Natural killer cell treated with Interleukin-12 subunit alpha and Interleukin-12 subunit beta and Interleukin-15 and Interleukin-18, amount 100 ng/mL, for 72 hours (primary cell): ENCODE results near the gene HUWE1. TPM values are rescaled to one million over a fixed set of nuclear protein-coding genes. Genes with fewer than 3 reads are reported as not detected.

Experiments
- ATAC-seq, 2 donors: fragments of 150-1000 bp; cut with Tn5 transposase in 1 of 2; sonication (Bioruptor Pico), chemical (Tn5 transposase) in 1 of 2; 2 replicates each; pipeline ENCODE4 v1.10.0; 2021
- DNase-seq: peaks from one replicate; pipeline ENCODE4 v3.0.0; 2022; ENCODE audit warnings: low spot score
- H3K27ac Mint-ChIP-seq, 2 donors: 1 replicate in 1 of 2; 2 replicates in 1 of 2; pipeline ENCODE4 v1.8.0; 2022; ENCODE audit warnings: mixed read lengths in 2 of 2, mild to moderate bottlenecking in 1 of 2, moderate library complexity in 1 of 2
- H3K27me3 Mint-ChIP-seq, 2 donors: 1 replicate in 1 of 2; 2 replicates in 1 of 2; pipeline ENCODE4 v1.8.0; 2022; ENCODE audit warnings: mixed read lengths in 2 of 2
- H3K36me3 Mint-ChIP-seq: one replicate; pipeline ENCODE4 v1.8.0; 2022; ENCODE audit warnings: mixed read lengths
- H3K4me1 Mint-ChIP-seq, 2 donors: 1 replicate in 1 of 2; 2 replicates in 1 of 2; pipeline ENCODE4 v1.8.0; 2022; ENCODE audit warnings: low read depth in 2 of 2, mixed read lengths in 2 of 2, mild to moderate bottlenecking in 1 of 2
- H3K4me3 Mint-ChIP-seq: one replicate; pipeline ENCODE4 v1.8.0; 2022; ENCODE audit warnings: mixed read lengths
- H3K9me3 Mint-ChIP-seq: 2 replicates; pipeline ENCODE4 v1.8.0; 2022; ENCODE audit warnings: mixed read lengths
- total RNA-seq, 2 donors: library from RNA; stranded (reverse); gene quantifications; one replicate each; pipeline ENCODE4 v1.2.3, GENCODE V29; 2022

HUWE1 gene
- total RNA-seq, 2 donors from 2014 or later: 574 to 813 TPM

- Mint-ChIP-seq H3K27me3 (peaks cover 0 to 2% of the 10 kb centered on the region in 2 donors), H3K9me3 (no peaks in the 10 kb centered on the region), H3K36me3 (peaks cover 29% of the 10 kb centered on the region), H3K4me1 (peaks cover 10 to 13% of the 10 kb centered on the region in 2 donors), H3K4me3 (no peak overlapping the region), H3K27ac (peak overlapping the region in 1 of 2 donors; percentile 6)
- ATAC-seq: no peak
- no peak for DNase-seq
Measured at GRCh38 chrX:53621418-53621986, 65.0 kb downstream of the HUWE1 start.

- Mint-ChIP-seq H3K9me3 (no peaks in the 10 kb centered on the region), H3K27ac (peak overlapping the region in 1 of 2 donors; percentile 53), H3K4me1 (peaks cover 7 to 12% of the 10 kb centered on the region in 2 donors), H3K27me3 (peaks cover 0 to 2% of the 10 kb centered on the region in 2 donors), H3K4me3 (no peak overlapping the region), H3K36me3 (peaks cover 31% of the 10 kb centered on the region)
- ATAC-seq: no peak
- DNase-seq: no peak
Measured at GRCh38 chrX:53616946-53617345, 69.6 kb downstream of the HUWE1 start.

GRCh38 chrX:53606456-53606855, 80.1 kb downstream of the HUWE1 start:
- H3K9me3 Mint-ChIP-seq: no peaks in the 10 kb centered on the region
- ATAC-seq: no peak
- DNase-seq: no peak
- H3K4me3 Mint-ChIP-seq: no peak overlapping the region
- H3K36me3 Mint-ChIP-seq: peaks cover 21% of the 10 kb centered on the region
- H3K4me1 Mint-ChIP-seq: peaks cover 6 to 9% of the 10 kb centered on the region in 2 donors
- H3K27me3 Mint-ChIP-seq: peaks cover 0 to 2% of the 10 kb centered on the region in 2 donors
- H3K27ac Mint-ChIP-seq: no peak overlapping the region

GRCh38 chrX:53605004-53605403, 81.5 kb downstream of the HUWE1 start:
- no peak overlapping the region for H3K27ac Mint-ChIP-seq
- DNase-seq: no peak
- peaks cover 6 to 9% of the 10 kb centered on the region in 2 donors for H3K4me1 Mint-ChIP-seq
- no peak for ATAC-seq
- peaks cover 21% of the 10 kb centered on the region for H3K36me3 Mint-ChIP-seq
- H3K4me3 Mint-ChIP-seq: no peak overlapping the region
- no peaks in the 10 kb centered on the region for H3K9me3 Mint-ChIP-seq
- H3K27me3 Mint-ChIP-seq: peaks cover 0 to 2% of the 10 kb centered on the region in 2 donors

- no peak for ATAC-seq
- no peak for DNase-seq
- no peak overlapping the region for H3K4me3 Mint-ChIP-seq
- peaks cover 7 to 11% of the 10 kb centered on the region in 2 donors for H3K4me1 Mint-ChIP-seq
- H3K27ac Mint-ChIP-seq: peak overlapping the region in 1 of 2 donors; percentile 39
- peaks cover 0 to 3% of the 10 kb centered on the region in 2 donors for H3K27me3 Mint-ChIP-seq
- H3K36me3 Mint-ChIP-seq: peaks cover 21% of the 10 kb centered on the region
- H3K9me3 Mint-ChIP-seq: no peaks in the 10 kb centered on the region
Measured at GRCh38 chrX:53599781-53600396, 86.6 kb downstream of the HUWE1 start.

- Mint-ChIP-seq H3K36me3 (peaks cover 29% of the 10 kb centered on the region), H3K27me3 (peaks cover 0 to 3% of the 10 kb centered on the region in 2 donors), H3K4me3 (no peak overlapping the region), H3K27ac (peak overlapping the region in 1 of 2 donors; percentile 10), H3K4me1 (peaks cover 7 to 11% of the 10 kb centered on the region in 2 donors), H3K9me3 (no peaks in the 10 kb centered on the region)
- DNase-seq: no peak
- ATAC-seq: no peak
Measured at GRCh38 chrX:53598169-53598568, 88.3 kb downstream of the HUWE1 start.

- no peak for DNase-seq
- peaks cover 35% of the 10 kb centered on the region for H3K36me3 Mint-ChIP-seq
- no peaks in the 10 kb centered on the region for H3K9me3 Mint-ChIP-seq
- no peak overlapping the region for H3K27ac Mint-ChIP-seq
- H3K27me3 Mint-ChIP-seq: peaks cover 0 to 7% of the 10 kb centered on the region in 2 donors
- no peak overlapping the region for H3K4me3 Mint-ChIP-seq
- ATAC-seq: no peak
- H3K4me1 Mint-ChIP-seq: peaks cover 12 to 16% of the 10 kb centered on the region in 2 donors
Measured at GRCh38 chrX:53595266-53595810, 91.2 kb downstream of the HUWE1 start.

- DNase-seq: no peak
- no peaks in the 10 kb centered on the region for H3K9me3 Mint-ChIP-seq
- no peak overlapping the region for H3K4me3 Mint-ChIP-seq
- ATAC-seq: no peak
- no peak overlapping the region for H3K27ac Mint-ChIP-seq
- peaks cover 0 to 5% of the 10 kb centered on the region in 2 donors for H3K27me3 Mint-ChIP-seq
- H3K36me3 Mint-ChIP-seq: peaks cover 39% of the 10 kb centered on the region
- peaks cover 12 to 21% of the 10 kb centered on the region in 2 donors for H3K4me1 Mint-ChIP-seq
Measured at GRCh38 chrX:53594354-53594753, 92.2 kb downstream of the HUWE1 start.

GRCh38 chrX:53587795-53588420, 98.6 kb downstream of the HUWE1 start:
- peak; percentile 24 to 31 for ATAC-seq
- Mint-ChIP-seq H3K9me3 (no peaks in the 10 kb centered on the region), H3K4me1 (peaks cover 5 to 16% of the 10 kb centered on the region in 2 donors), H3K27ac (peak overlapping the region; percentile 40 to 54), H3K27me3 (peaks cover 0 to 5% of the 10 kb centered on the region in 2 donors), H3K36me3 (peaks cover 39% of the 10 kb centered on the region), H3K4me3 (no peak overlapping the region)
- DNase-seq: no peak

- peaks cover 0 to 14% of the 10 kb centered on the region in 2 donors for H3K4me1 Mint-ChIP-seq
- H3K9me3 Mint-ChIP-seq: no peaks in the 10 kb centered on the region
- ATAC-seq: no peak
- H3K27me3 Mint-ChIP-seq: peaks cover 0 to 4% of the 10 kb centered on the region in 2 donors
- H3K4me3 Mint-ChIP-seq: no peak overlapping the region
- no peak overlapping the region for H3K27ac Mint-ChIP-seq
- H3K36me3 Mint-ChIP-seq: peaks cover 34% of the 10 kb centered on the region
- no peak for DNase-seq
Measured at GRCh38 chrX:53584891-53585290, 101.6 kb downstream of the HUWE1 start.

GRCh38 chrX:53583571-53583970, 102.9 kb downstream of the HUWE1 start:
- no peak overlapping the region for H3K4me3 Mint-ChIP-seq
- no peak overlapping the region for H3K27ac Mint-ChIP-seq
- ATAC-seq (no peak), DNase-seq (no peak)
- no peaks in the 10 kb centered on the region for H3K9me3 Mint-ChIP-seq
- peaks cover 0 to 9% of the 10 kb centered on the region in 2 donors for H3K4me1 Mint-ChIP-seq
- peaks cover 0 to 4% of the 10 kb centered on the region in 2 donors for H3K27me3 Mint-ChIP-seq
- peaks cover 23% of the 10 kb centered on the region for H3K36me3 Mint-ChIP-seq

- Mint-ChIP-seq H3K27me3 (peaks cover 0 to 4% of the 10 kb centered on the region in 2 donors), H3K27ac (no peak overlapping the region), H3K4me1 (peaks cover 0 to 3% of the 10 kb centered on the region in 2 donors), H3K36me3 (peaks cover 16% of the 10 kb centered on the region), H3K4me3 (no peak overlapping the region), H3K9me3 (no peaks in the 10 kb centered on the region)
- no peak for DNase-seq
- no peak for ATAC-seq
Measured at GRCh38 chrX:53580742-53581504, 105.6 kb downstream of the HUWE1 start.

GRCh38 chrX:53571494-53571893, 115.0 kb downstream of the HUWE1 start:
- Mint-ChIP-seq H3K4me3 (no peak overlapping the region), H3K36me3 (peaks cover 28% of the 10 kb centered on the region), H3K9me3 (no peaks in the 10 kb centered on the region), H3K27ac (no peak overlapping the region), H3K27me3 (peaks cover 0 to 6% of the 10 kb centered on the region in 2 donors), H3K4me1 (peaks cover 4% of the 10 kb centered on the region in 2 donors)
- ATAC-seq (no peak), DNase-seq (no peak)
